ENCODE results near the gene LDAH.

Gene LDAH

GRCh38 chr2:20635675-20636584, 187.0 kb downstream of the LDAH start:
- peak; percentile 94 for DNase-seq (ENCODE audit: low spot score)

- DNase-seq (ENCODE audit: low spot score) = no peak
These were observed 187.8 kb downstream of the LDAH start for GRCh38 chr2:20635113-20635510.

GRCh38 chr2:20634507-20635112, 188.3 kb downstream of the LDAH start:
- DNase-seq (ENCODE audit: low spot score) = no peak
